CD4-positive, alpha-beta memory T cell (primary cell): Measurements from ENCODE around the gene DNER. TPM values are rescaled to one million over a fixed set of nuclear protein-coding genes. Genes with fewer than 3 reads are reported as not detected.
"Not testable (repeated sequence)": the region's sequence is repeated elsewhere in the genome, so short reads cannot be mapped to it uniquely, and the experiment has no call there.

Experiments
- CTCF ChIA-PET: fragments of 350-600 bp; sonication (Branson Sonifier 250); formaldehyde crosslinking; loops from one replicate; lab custom pipeline; 2021; ENCODE audit warnings: inconsistent platforms; ENCODE audit not compliant: partially characterized antibody; lab: Charles Lee
- POLR2A ChIA-PET: fragments of 350-600 bp; sonication (Branson Sonifier 250); formaldehyde crosslinking; loops from one replicate; lab custom pipeline; 2021; ENCODE audit not compliant: partially characterized antibody; lab: Charles Lee
- DNase-seq, 5 donors: peaks; one replicate each; pipeline versions ENCODE4 v3.0.0 to v3.0.0-alpha.2; 2020 to 2022; ENCODE audit warnings: mixed read lengths in 1 of 5
- H3K27ac ChIP-seq: one replicate; pipeline ENCODE4 v1.7.0; 2013; ENCODE audit warnings: low read depth, low read length
- H3K27me3 ChIP-seq: 2 replicates; pipeline ENCODE4 v1.7.0; 2013; ENCODE audit warnings: mild to moderate bottlenecking, low read length, moderate library complexity; ENCODE audit not compliant: insufficient read depth
- H3K36me3 ChIP-seq: 2 replicates; pipeline ENCODE4 v1.7.0; 2013; ENCODE audit warnings: mild to moderate bottlenecking, low read length, moderate library complexity; ENCODE audit not compliant: insufficient read depth
- H3K4me1 ChIP-seq: 2 replicates; pipeline ENCODE4 v1.7.0; 2013; ENCODE audit warnings: mild to moderate bottlenecking, low read length, moderate library complexity; ENCODE audit not compliant: insufficient read depth
- H3K4me3 ChIP-seq, 2 donors: one replicate each; pipeline ENCODE4 v1.7.0; 2013; ENCODE audit warnings: low read length in 2 of 2, mild to moderate bottlenecking in 1 of 2
- H3K9me3 ChIP-seq, 2 donors: one replicate each; pipeline ENCODE4 v1.7.0; 2013; ENCODE audit warnings: low read length in 2 of 2, control low read depth in 1 of 2; ENCODE audit not compliant: control insufficient read depth in 1 of 2
- H3K27ac Mint-ChIP-seq, 7 donors: one replicate each; pipeline ENCODE4 v1.8.0; 2020 to 2021; ENCODE audit warnings: mixed read lengths in 7 of 7, mild to moderate bottlenecking in 6 of 7, inconsistent platforms in 3 of 7, moderate library complexity in 3 of 7
- H3K27me3 Mint-ChIP-seq, 2 donors: one replicate each; pipeline ENCODE4 v1.8.0; 2020 to 2021; ENCODE audit warnings: mixed read lengths in 2 of 2
- H3K36me3 Mint-ChIP-seq, 2 donors: one replicate each; pipeline ENCODE4 v1.8.0; 2020 to 2021; ENCODE audit warnings: mixed read lengths in 2 of 2, inconsistent platforms in 1 of 2, mild to moderate bottlenecking in 1 of 2
- H3K4me1 Mint-ChIP-seq, 4 donors: one replicate each; pipeline ENCODE4 v1.8.0; 2020 to 2021; ENCODE audit warnings: mixed read lengths in 4 of 4, mild to moderate bottlenecking in 1 of 4
- H3K4me3 Mint-ChIP-seq, 8 donors: one replicate each; pipeline ENCODE4 v1.8.0; 2020 to 2021; ENCODE audit warnings: mixed read lengths in 8 of 8, mild to moderate bottlenecking in 7 of 8, moderate library complexity in 6 of 8, inconsistent platforms in 3 of 8
- H3K9me3 Mint-ChIP-seq, 8 donors: one replicate each; pipeline ENCODE4 v1.8.0; 2020 to 2021; ENCODE audit warnings: mixed read lengths in 8 of 8, mild to moderate bottlenecking in 5 of 8, inconsistent platforms in 3 of 8, moderate library complexity in 1 of 8
- intact Hi-C: fragments of 100-400 bp; cut with micrococcal nuclease; formaldehyde crosslinking; loops from one replicate; pipeline ENCODE4 v1.15.1; 2023
- polyA plus RNA-seq, 2 donors: library from polyadenylated mRNA; unstranded; fragments of 300-500 nt; fragmentation: Illumina TruSeq; gene quantifications; one replicate each; pipeline ENCODE4 v1.2.3, GENCODE V29; 2021
- total RNA-seq, 2 experiments: library from RNA; stranded (reverse); gene quantifications; one replicate each; pipeline ENCODE4 v1.2.3, GENCODE V29; 2021

DNER gene
- total and polyA plus RNA-seq, 4 experiments from 2014 or later = not detected

DNA sequence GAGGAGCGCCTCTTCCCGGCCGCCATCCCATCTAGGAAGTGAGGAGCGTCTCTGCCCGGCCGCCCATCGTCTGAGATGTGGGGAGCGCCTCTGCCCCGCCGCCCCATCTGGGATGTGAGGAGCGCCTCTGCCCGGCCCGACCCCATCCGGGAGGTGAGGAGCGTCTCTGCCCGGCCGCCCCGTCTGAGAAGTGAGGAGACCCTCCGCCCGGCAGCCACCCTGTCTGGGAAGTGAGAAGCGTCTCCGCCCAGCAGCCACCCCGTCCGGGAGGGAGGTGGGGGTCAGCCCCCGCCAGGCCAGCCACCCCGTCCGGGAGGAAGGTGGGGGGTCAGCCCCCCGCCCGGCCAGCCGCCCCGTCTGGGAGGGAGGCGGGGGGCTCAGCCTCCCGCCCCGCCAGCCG is 28.3 kb upstream of the DNER start:
- H3K27me3 ChIP-seq, DNase-seq, H3K4me1 Mint-ChIP-seq, H3K36me3 Mint-ChIP-seq, H3K9me3 ChIP-seq, H3K27me3 Mint-ChIP-seq, H3K36me3 ChIP-seq, H3K4me3 ChIP-seq, H3K4me1 ChIP-seq, intact Hi-C loops, POLR2A ChIA-PET, H3K27ac Mint-ChIP-seq, H3K27ac ChIP-seq, CTCF ChIA-PET, H3K4me3 Mint-ChIP-seq: not testable (repeated sequence)
- peaks cover 5 to 33% (median 20%) of the 10 kb centered on the region in 8 donors for H3K9me3 Mint-ChIP-seq

DNA sequence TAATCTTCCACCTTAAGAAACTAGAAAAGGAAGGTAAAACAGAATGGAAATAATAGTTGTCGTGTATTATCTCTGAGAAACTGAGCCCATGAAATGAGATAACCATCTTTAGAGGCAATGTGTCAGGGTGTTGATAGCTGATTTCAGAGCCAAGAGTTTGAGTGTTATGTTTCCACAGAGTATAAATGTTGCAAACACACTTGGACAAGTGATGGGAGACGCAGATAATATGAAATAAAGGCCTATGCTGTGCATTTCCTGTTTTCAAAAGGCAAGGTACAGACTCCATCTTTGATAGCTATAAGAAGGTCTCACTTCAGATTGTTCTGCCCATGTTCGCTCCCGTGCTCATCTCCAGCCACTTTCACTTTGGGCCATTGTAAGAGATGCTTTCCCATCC is 25.9 kb upstream of the DNER start:
- Mint-ChIP-seq H3K9me3 (peaks cover 7 to 44% (median 31%) of the 10 kb centered on the region in 8 donors), H3K27ac (no peak overlapping the region), H3K4me3 (no peak overlapping the region), H3K27me3 (peaks cover 0 to 2% of the 10 kb centered on the region in 2 donors), H3K36me3 (peaks cover 2 to 5% of the 10 kb centered on the region in 2 donors), H3K4me1 (no peaks in the 10 kb centered on the region)
- H3K4me3 ChIP-seq = no peak overlapping the region
- no peaks in the 10 kb centered on the region for H3K36me3 ChIP-seq
- H3K27me3 ChIP-seq = no peaks in the 10 kb centered on the region
- ChIA-PET CTCF (no interaction called here), POLR2A (no interaction called here)
- H3K27ac ChIP-seq = no peak overlapping the region
- peaks cover 0 to 3% of the 10 kb centered on the region in 2 donors for H3K9me3 ChIP-seq
- no peak for DNase-seq
- H3K4me1 ChIP-seq = no peaks in the 10 kb centered on the region
- intact Hi-C loops = no loop called here

DNA sequence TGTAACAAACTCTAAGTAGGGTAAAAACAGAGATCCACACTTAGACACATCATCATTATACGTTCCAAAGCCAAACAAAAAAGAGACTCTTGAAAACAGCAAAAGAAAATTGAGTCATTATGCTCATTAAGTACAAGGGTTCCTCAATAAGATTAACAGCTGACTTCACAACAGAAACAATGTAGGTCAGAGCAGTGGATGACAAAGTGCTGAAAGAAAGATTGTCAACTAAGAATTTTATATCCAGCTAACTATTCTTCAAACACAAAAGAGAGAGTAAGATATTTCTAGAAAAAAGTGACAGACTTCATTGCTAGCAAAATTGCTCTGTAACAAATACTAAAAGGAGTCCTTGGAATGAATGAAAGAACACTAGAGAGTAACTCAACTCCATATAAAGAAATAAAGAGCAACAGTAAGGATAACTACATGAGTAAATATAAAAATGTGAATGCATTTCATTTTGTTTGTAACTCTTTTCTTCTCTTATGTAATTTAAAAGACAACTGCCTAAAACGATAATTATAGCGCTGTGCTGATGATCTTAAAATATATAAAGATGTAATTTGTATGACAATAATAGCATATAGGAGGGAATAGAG is 23.8 kb upstream of the DNER start:
- Mint-ChIP-seq H3K4me3 (no peak overlapping the region), H3K36me3 (peaks cover 0 to 2% of the 10 kb centered on the region in 2 donors), H3K27ac (peak overlapping the region in 1 of 7 donors; percentile 5), H3K27me3 (peaks cover 0 to 7% of the 10 kb centered on the region in 2 donors), H3K9me3 (peaks cover 7 to 44% (median 27%) of the 10 kb centered on the region in 8 donors), H3K4me1 (no peaks in the 10 kb centered on the region)
- intact Hi-C loops = no loop called here
- DNase-seq = no peak
- Histone ChIP-seq H3K36me3 (no peaks in the 10 kb centered on the region), H3K4me1 (no peaks in the 10 kb centered on the region), H3K27me3 (no peaks in the 10 kb centered on the region), H3K9me3 (peaks cover 0 to 3% of the 10 kb centered on the region in 2 donors), H3K27ac (no peak overlapping the region), H3K4me3 (no peak overlapping the region)
- ChIA-PET CTCF (no interaction called here), POLR2A (no interaction called here)

DNA sequence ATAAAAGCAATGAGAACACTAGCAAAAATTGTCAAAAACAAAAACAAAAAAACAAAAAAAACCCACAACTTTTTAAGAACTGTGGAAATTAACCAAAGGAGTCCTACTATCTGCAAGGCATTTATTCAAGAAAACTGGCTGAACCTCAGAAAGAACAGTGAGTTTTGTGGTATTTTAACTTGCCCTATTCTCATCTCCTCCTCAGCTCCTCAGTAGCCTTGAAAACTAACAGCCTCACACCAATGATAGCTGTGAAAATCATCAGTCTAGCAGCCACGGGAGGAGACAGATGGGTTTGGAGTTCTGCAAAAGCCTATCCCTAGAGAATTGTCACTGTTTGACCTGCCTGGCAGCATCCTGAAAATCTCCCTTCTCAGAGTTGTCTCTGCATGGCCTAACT is 20.1 kb upstream of the DNER start:
- Mint-ChIP-seq H3K4me1 (no peaks in the 10 kb centered on the region), H3K27ac (no peak overlapping the region), H3K36me3 (peaks cover 0 to 2% of the 10 kb centered on the region in 2 donors), H3K27me3 (peaks cover 1 to 7% of the 10 kb centered on the region in 2 donors), H3K9me3 (peaks cover 5 to 28% (median 23%) of the 10 kb centered on the region in 8 donors), H3K4me3 (no peak overlapping the region)
- intact Hi-C loops = no loop called here
- no peak for DNase-seq
- POLR2A ChIA-PET = no interaction called here
- Histone ChIP-seq H3K9me3 (peaks cover 0 to 3% of the 10 kb centered on the region in 2 donors), H3K36me3 (no peaks in the 10 kb centered on the region), H3K27ac (no peak overlapping the region), H3K4me1 (no peaks in the 10 kb centered on the region), H3K4me3 (no peak overlapping the region), H3K27me3 (no peaks in the 10 kb centered on the region)
- CTCF ChIA-PET = no interaction called here

DNA sequence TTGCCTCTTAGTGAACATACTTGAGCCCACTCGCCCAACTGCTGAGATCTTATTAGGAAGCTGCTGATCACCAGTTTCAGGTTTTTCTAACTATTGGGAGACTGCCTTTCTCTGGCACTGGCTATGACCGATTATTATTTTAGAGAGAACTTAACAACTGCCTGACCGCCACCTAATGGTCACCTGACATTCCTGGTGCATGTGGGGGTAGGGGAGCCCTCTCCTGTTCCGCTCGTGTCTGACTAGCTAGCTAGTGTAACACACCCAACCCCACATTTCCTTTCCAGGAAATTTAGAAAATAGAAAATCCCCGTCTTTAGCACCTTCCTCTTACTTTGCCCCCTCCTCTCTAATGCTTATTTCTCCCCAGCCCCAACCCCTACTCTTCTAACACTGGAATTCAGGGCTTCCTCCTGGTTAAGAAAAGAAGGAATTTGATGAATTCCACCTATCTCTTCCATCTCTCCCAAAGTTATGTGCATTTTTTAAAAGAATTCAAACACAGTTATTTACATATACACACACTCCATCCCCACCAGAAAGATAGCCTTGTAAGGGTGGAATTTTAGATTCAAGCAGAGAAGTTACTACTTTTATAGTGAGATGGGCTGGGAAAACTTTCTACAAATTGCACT is 19.4 kb upstream of the DNER start:
- Histone ChIP-seq H3K27me3 (no peaks in the 10 kb centered on the region), H3K36me3 (no peaks in the 10 kb centered on the region), H3K4me1 (no peaks in the 10 kb centered on the region), H3K9me3 (peaks cover 0 to 3% of the 10 kb centered on the region in 2 donors), H3K27ac (no peak overlapping the region), H3K4me3 (no peak overlapping the region)
- no peak overlapping the region for H3K4me3 Mint-ChIP-seq
- H3K27me3 Mint-ChIP-seq = peaks cover 1 to 7% of the 10 kb centered on the region in 2 donors
- H3K4me1 Mint-ChIP-seq = no peaks in the 10 kb centered on the region
- peaks cover 0 to 2% of the 10 kb centered on the region in 2 donors for H3K36me3 Mint-ChIP-seq
- peaks cover 3 to 21% (median 17%) of the 10 kb centered on the region in 8 donors for H3K9me3 Mint-ChIP-seq
- intact Hi-C loops = no loop called here
- DNase-seq = no peak
- H3K27ac Mint-ChIP-seq = no peak overlapping the region
- CTCF ChIA-PET = no interaction called here
- POLR2A ChIA-PET = no interaction called here

DNA sequence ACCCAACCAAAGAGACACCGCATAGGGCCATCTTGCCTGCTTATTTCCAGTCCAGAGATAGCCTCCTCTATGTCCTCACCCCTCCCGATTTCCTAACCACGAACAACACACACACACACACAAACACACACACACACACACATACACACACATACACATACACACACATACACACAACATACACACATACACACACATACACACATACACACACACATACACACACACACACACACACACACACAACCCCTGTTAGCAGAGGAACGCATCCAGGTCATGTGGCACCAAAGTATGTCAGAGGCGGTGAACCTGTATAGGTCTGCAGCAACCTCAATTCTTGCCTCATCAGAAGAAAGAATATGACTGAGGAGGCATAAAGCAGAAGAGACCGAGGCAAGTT is 18.5 kb upstream of the DNER start:
- H3K27ac Mint-ChIP-seq = no peak overlapping the region
- no peak overlapping the region for H3K4me3 Mint-ChIP-seq
- no peak overlapping the region for H3K27ac ChIP-seq
- H3K4me1 ChIP-seq = no peaks in the 10 kb centered on the region
- H3K36me3 Mint-ChIP-seq = peaks cover 0 to 2% of the 10 kb centered on the region in 2 donors
- POLR2A ChIA-PET = no interaction called here
- no peaks in the 10 kb centered on the region for H3K4me1 Mint-ChIP-seq
- no peak overlapping the region for H3K4me3 ChIP-seq
- no peak for DNase-seq
- no peaks in the 10 kb centered on the region for H3K27me3 ChIP-seq
- no peaks in the 10 kb centered on the region for H3K9me3 ChIP-seq
- no peaks in the 10 kb centered on the region for H3K36me3 ChIP-seq
- CTCF ChIA-PET = no interaction called here
- peaks cover 3 to 14% (median 12%) of the 10 kb centered on the region in 8 donors for H3K9me3 Mint-ChIP-seq
- intact Hi-C loops = no loop called here
- H3K27me3 Mint-ChIP-seq = peaks cover 1 to 7% of the 10 kb centered on the region in 2 donors

DNA sequence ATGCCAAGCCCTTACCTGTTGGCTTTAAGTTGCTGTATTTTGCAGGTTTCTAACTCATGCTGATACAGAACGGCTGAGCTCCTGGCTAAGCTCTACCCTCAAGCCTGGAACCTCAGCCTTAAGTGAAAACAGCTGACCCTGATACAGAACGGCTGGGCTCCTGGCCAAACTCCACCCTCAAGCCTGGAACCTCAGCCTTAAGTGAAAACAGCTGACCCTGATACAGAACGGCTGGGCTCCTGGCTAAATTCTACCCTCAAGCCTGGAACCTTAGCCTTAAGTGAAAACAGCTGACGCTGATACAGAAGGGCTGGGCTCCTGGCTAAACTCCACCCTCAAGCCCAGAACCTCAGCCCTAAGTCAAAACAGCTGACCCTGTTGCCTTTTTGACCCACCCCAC is 17.6 kb upstream of the DNER start:
- Mint-ChIP-seq H3K27me3 (peaks cover 1 to 7% of the 10 kb centered on the region in 2 donors), H3K9me3 (peaks cover 0 to 5% (median 2%) of the 10 kb centered on the region in 8 donors), H3K4me3 (no peak overlapping the region), H3K27ac (no peak overlapping the region), H3K4me1 (no peaks in the 10 kb centered on the region), H3K36me3 (no peaks in the 10 kb centered on the region)
- H3K36me3 ChIP-seq = no peaks in the 10 kb centered on the region
- POLR2A ChIA-PET = no interaction called here
- H3K4me1 ChIP-seq = no peaks in the 10 kb centered on the region
- H3K4me3 ChIP-seq = no peak overlapping the region
- CTCF ChIA-PET = no interaction called here
- no peak overlapping the region for H3K27ac ChIP-seq
- DNase-seq = no peak
- no peaks in the 10 kb centered on the region for H3K9me3 ChIP-seq
- H3K27me3 ChIP-seq = no peaks in the 10 kb centered on the region
- intact Hi-C loops = no loop called here
